Loucy (cell line): ENCODE data around the gene HOMEZ.
A peak's percentile ranks its signal among the peaks of the same experiment; 100 is the strongest.

Source experiments
- H2AFZ ChIP-seq: fragments of 200-600 bp; sonication (generic); 2 replicates; pipeline ENCODE4 v1.6.0; 2016; ENCODE audit warnings: antibody characterized with exemption, mild to moderate bottlenecking, low read length, moderate library complexity
- H3F3A ChIP-seq: fragments of 200-600 bp; 2 replicates; pipeline ENCODE4 v1.6.0; 2016; ENCODE audit warnings: antibody characterized with exemption, low read depth, mild to moderate bottlenecking
- H3K27me3 ChIP-seq: fragments of 200-600 bp; sonication (generic); 2 replicates; pipeline ENCODE4 v1.6.1; 2014; ENCODE audit warnings: low read length, mild to moderate bottlenecking; ENCODE audit not compliant: insufficient read depth, poor library complexity, severe bottlenecking
- H3K36me3 ChIP-seq: fragments of 200-600 bp; sonication (generic); 2 replicates; pipeline ENCODE4 v1.6.1; 2016; ENCODE audit warnings: low read length; ENCODE audit not compliant: insufficient read depth
- H3K4me1 ChIP-seq: fragments of 200-600 bp; sonication (generic); 2 replicates; pipeline ENCODE4 v1.5.1; 2014; ENCODE audit warnings: low read length, mild to moderate bottlenecking; ENCODE audit not compliant: insufficient read depth, poor library complexity, severe bottlenecking
- H3K4me2 ChIP-seq: fragments of 200-600 bp; sonication (generic); 2 replicates; pipeline ENCODE4 v1.6.0; 2014; ENCODE audit warnings: antibody characterized with exemption, low read length, low read depth, mild to moderate bottlenecking; ENCODE audit not compliant: poor library complexity, severe bottlenecking
- H3K4me3 ChIP-seq: fragments of 200-600 bp; sonication (generic); 2 replicates; pipeline ENCODE4 v1.5.1; 2014; ENCODE audit warnings: low read length, mild to moderate bottlenecking, mixed read lengths; ENCODE audit not compliant: poor library complexity, severe bottlenecking
- H3K79me2 ChIP-seq: fragments of 200-600 bp; sonication (generic); 2 replicates; pipeline ENCODE4 v1.6.1; 2014; ENCODE audit warnings: low read length; ENCODE audit not compliant: insufficient read depth
- H3K9ac ChIP-seq: fragments of 200-600 bp; sonication (generic); 2 replicates; pipeline ENCODE4 v1.6.0; 2014; ENCODE audit warnings: mild to moderate bottlenecking, low read depth, low read length, moderate library complexity; ENCODE audit not compliant: poor library complexity, severe bottlenecking
- H3K9me2 ChIP-seq: fragments of 200-600 bp; sonication (generic); replicated peaks from 2 replicates; pipeline ENCODE4 v1.6.1; 2016; ENCODE audit warnings: low read depth, low read length, mixed read lengths
- H3K9me3 ChIP-seq: fragments of 200-600 bp; sonication (generic); 2 replicates; pipeline ENCODE4 v1.6.1; 2014; ENCODE audit warnings: mild to moderate bottlenecking, antibody characterized with exemption, low read length, low read depth; ENCODE audit not compliant: insufficient read depth
- H4K20me1 ChIP-seq: fragments of 200-600 bp; sonication (generic); 2 replicates; pipeline ENCODE4 v1.6.0; 2014; ENCODE audit warnings: antibody characterized with exemption, low read length, mild to moderate bottlenecking; ENCODE audit not compliant: insufficient read depth, poor library complexity, severe bottlenecking
- EZH2phosphoT487 ChIP-seq: fragments of 200-600 bp; IDR thresholded peaks from 2 replicates; pipeline ENCODE4 v1.6.1; 2018; ENCODE audit warnings: antibody characterized with exemption, mild to moderate bottlenecking, moderate library complexity, borderline replicate concordance
- TF ChIP-seq, protein P1 (sequence below): fragments of 200-600 bp; sonication (generic); conservative IDR thresholded peaks from 2 replicates; pipeline ENCODE4 v1.5.1; 2014; ENCODE audit warnings: mild to moderate bottlenecking, antibody characterized with exemption, low read length

Gene HOMEZ

DNA sequence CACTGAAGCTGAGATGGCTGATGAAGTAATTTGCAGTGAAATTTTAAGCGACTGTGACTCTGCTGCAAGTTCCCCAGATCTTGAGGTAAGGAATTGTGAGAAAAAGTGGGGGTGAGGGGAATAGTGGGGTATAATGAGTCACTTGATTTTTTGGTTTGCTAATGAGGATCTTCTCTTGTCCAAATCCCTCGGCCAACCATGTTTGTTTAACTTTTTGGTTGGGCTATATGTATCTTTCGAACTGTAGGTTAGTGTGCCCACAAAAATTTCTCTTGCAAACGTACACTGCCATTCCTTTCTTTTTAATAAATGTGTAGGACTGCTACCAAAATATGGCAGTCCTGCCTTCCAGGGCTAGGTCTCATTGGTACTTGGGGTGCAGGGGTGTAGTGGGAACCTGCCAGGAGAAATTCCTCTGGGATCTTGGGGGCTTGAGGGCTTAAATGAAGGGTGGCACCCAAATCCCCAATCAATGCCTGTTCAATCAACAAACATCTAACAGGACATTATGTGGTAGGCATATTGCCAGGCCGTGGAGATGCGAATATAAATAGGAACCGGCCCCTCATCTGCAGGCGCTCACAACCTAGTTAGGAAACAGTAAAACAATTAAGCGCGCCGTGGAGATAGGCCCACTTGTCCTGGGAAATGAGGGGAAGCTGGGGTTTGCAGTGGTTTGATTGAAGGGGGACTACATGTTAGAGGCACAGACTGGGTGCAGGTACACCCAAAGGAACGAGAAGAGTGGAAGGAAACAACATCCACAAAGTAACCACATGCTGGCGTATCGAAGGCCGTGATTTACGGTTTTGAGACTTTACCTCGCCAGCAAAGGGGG, 34.0 kb upstream of the HOMEZ start:
- peak overlapping the region; percentile 77 for H3K4me3 ChIP-seq
- no peaks in the 10 kb centered on the region for H3K9me3 ChIP-seq
- H4K20me1 ChIP-seq: peaks cover 31% of the 10 kb centered on the region
- peak overlapping the region; percentile 96 for H3K4me2 ChIP-seq
- H3K9me2 ChIP-seq: no peaks in the 10 kb centered on the region
- peaks cover 27% of the 10 kb centered on the region for H3K4me1 ChIP-seq
- H3K27me3 ChIP-seq: no peaks in the 10 kb centered on the region
- peak overlapping the region; percentile 58; the same call in 1 of the 2 replicates for H2AFZ ChIP-seq
- peak overlapping the region; percentile 79 for H3K9ac ChIP-seq
- H3K79me2 ChIP-seq: peaks cover 36% of the 10 kb centered on the region
- peaks cover 17% of the 10 kb centered on the region; the same call in 1 of the 2 replicates for H3K36me3 ChIP-seq
- no peaks in the 10 kb centered on the region for H3F3A ChIP-seq
- no peak for TF ChIP-seq EZH2phosphoT487
- TF ChIP-seq, protein P1, sequence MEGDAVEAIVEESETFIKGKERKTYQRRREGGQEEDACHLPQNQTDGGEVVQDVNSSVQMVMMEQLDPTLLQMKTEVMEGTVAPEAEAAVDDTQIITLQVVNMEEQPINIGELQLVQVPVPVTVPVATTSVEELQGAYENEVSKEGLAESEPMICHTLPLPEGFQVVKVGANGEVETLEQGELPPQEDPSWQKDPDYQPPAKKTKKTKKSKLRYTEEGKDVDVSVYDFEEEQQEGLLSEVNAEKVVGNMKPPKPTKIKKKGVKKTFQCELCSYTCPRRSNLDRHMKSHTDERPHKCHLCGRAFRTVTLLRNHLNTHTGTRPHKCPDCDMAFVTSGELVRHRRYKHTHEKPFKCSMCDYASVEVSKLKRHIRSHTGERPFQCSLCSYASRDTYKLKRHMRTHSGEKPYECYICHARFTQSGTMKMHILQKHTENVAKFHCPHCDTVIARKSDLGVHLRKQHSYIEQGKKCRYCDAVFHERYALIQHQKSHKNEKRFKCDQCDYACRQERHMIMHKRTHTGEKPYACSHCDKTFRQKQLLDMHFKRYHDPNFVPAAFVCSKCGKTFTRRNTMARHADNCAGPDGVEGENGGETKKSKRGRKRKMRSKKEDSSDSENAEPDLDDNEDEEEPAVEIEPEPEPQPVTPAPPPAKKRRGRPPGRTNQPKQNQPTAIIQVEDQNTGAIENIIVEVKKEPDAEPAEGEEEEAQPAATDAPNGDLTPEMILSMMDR: no peak

DNA sequence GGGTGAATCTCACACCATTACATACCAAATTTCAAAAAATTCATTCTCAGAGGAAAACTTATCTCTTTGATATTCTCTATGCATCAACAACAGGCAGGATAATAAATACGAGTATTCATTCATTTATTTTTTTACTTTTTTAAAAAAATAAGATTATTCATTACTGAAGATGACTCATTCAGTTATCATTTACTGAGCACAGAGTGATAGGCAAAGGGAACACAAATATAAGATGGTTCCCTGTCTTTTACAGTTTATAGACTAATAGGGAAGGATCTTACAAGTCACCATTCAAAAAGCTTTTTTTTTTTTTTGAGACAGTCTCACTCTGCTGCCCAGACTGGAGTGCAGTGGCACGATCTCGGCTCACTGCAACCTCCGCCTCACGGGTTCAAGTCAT, 30.4 kb upstream of the HOMEZ start:
- no peak overlapping the region for H3K9ac ChIP-seq
- no peaks in the 10 kb centered on the region for H3K9me2 ChIP-seq
- H4K20me1 ChIP-seq: no peaks in the 10 kb centered on the region
- H3K36me3 ChIP-seq: no peaks in the 10 kb centered on the region
- H3K4me1 ChIP-seq: peaks cover 10% of the 10 kb centered on the region
- H3F3A ChIP-seq: no peaks in the 10 kb centered on the region
- TF ChIP-seq, protein P1: no peak
- TF ChIP-seq EZH2phosphoT487: no peak
- no peak overlapping the region for H2AFZ ChIP-seq
- no peaks in the 10 kb centered on the region for H3K79me2 ChIP-seq
- no peaks in the 10 kb centered on the region for H3K9me3 ChIP-seq
- H3K4me2 ChIP-seq: no peak overlapping the region
- H3K4me3 ChIP-seq: no peak overlapping the region
- H3K27me3 ChIP-seq: no peaks in the 10 kb centered on the region

DNA sequence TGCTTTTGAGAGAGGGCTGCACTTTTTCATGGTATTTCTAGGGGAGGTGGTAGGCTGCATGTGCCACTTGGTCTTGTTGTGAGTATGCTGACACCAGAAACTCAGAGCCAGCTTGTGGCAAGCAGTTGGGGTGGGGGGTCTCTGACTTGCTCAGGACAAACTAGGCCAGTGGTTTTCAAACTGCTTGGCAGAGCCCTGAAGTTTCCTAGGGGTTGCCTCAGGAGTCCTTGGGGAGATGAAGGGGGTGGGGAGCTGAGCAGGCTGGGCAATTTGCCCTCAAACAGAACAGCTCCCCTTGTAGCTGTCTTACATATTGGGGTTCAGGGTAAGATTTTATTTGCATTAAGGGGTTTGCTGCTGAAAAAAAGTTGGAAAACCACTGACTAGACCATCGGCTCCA, 24.6 kb upstream of the HOMEZ start:
- peaks cover 9% of the 10 kb centered on the region for H4K20me1 ChIP-seq
- peaks cover 31% of the 10 kb centered on the region for H3K4me1 ChIP-seq
- H3K79me2 ChIP-seq: peaks cover 50% of the 10 kb centered on the region
- no peaks in the 10 kb centered on the region for H3K9me2 ChIP-seq
- H3K9ac ChIP-seq: peak overlapping the region; percentile 97
- H3K27me3 ChIP-seq: no peaks in the 10 kb centered on the region
- no peak for TF ChIP-seq EZH2phosphoT487
- TF ChIP-seq, protein P1: no peak
- H3K36me3 ChIP-seq: no peaks in the 10 kb centered on the region
- H2AFZ ChIP-seq: no peak overlapping the region
- H3K4me3 ChIP-seq: peak overlapping the region; percentile 4
- H3K9me3 ChIP-seq: no peaks in the 10 kb centered on the region
- H3K4me2 ChIP-seq: peak overlapping the region; percentile 91
- no peaks in the 10 kb centered on the region for H3F3A ChIP-seq
